AG09319 (cell line): ENCODE measurements around the gene BAHCC1.

Source experiments
- DNase-seq: peaks from one replicate; pipeline ENCODE4 v3.0.0-alpha.2; 2010; ENCODE audit warnings: low read depth; ENCODE audit errors: extremely low read depth
- CTCF ChIP-seq: IDR thresholded peaks from 2 replicates; pipeline ENCODE4 v1.5.1; 2011; ENCODE audit warnings: low read depth, mild to moderate bottlenecking, inconsistent platforms, low read length, moderate library complexity

BAHCC1 gene

GRCh38 chr17:81426393-81427172, 31.3 kb downstream of the BAHCC1 start:
- TF ChIP-seq CTCF = no peak
- no peak for DNase-seq

GRCh38 chr17:81427173-81428120, 32.2 kb downstream of the BAHCC1 start:
- TF ChIP-seq CTCF = no peak
- no peak for DNase-seq

- no peak for DNase-seq
- no peak for TF ChIP-seq CTCF
These were observed 32.9 kb downstream of the BAHCC1 start for GRCh38 chr17:81428121-81428515.

- TF ChIP-seq CTCF = no peak
- DNase-seq = no peak
These were observed 33.3 kb downstream of the BAHCC1 start for GRCh38 chr17:81428516-81428915.

- DNase-seq = peak; percentile 47
- TF ChIP-seq CTCF = no peak
These were observed 33.9 kb downstream of the BAHCC1 start for GRCh38 chr17:81428948-81429774.

- DNase-seq = no peak
- no peak; the same call in 1 of the 2 replicates for TF ChIP-seq CTCF
These were observed 34.7 kb downstream of the BAHCC1 start for GRCh38 chr17:81429821-81430551.
